Small intestine (tissue), 7 donors: ENCODE data around the gene TTC24. TPM values are rescaled to one million over a fixed set of nuclear protein-coding genes. Genes with fewer than 3 reads are reported as not detected.

Experiments used
- DNase-seq, 2 donors: peaks; one replicate each; pipeline versions ENCODE4 v3.0.0 to v3.0.0-alpha.2; 2013
- FAIRE-seq: peaks from 2 replicates; lab custom pipeline; 2012; peaks lifted over from hg19 to GRCh38; lab: Jason Lieb, UNC
- H3K27ac ChIP-seq, 3 donors: one replicate each; pipeline ENCODE4 v1.5.1; 2013; ENCODE audit warnings: low read length in 2 of 3, mild to moderate bottlenecking in 2 of 3, control low read depth in 1 of 3, inconsistent platforms in 1 of 3, low read depth in 1 of 3, moderate library complexity in 1 of 3
- H3K27me3 ChIP-seq, 3 donors: one replicate each; pipeline ENCODE4 v1.6.1; 2013; ENCODE audit warnings: low read length in 3 of 3, inconsistent platforms in 1 of 3; ENCODE audit not compliant: control insufficient read depth in 3 of 3, insufficient read depth in 3 of 3
- H3K36me3 ChIP-seq, 3 donors: one replicate each; pipeline ENCODE4 v1.6.1; 2013; ENCODE audit warnings: low read length in 3 of 3, inconsistent platforms in 1 of 3, low read depth in 1 of 3, mild to moderate bottlenecking in 1 of 3, moderate library complexity in 1 of 3; ENCODE audit not compliant: control insufficient read depth in 3 of 3, insufficient read depth in 2 of 3
- H3K4me1 ChIP-seq, 3 donors: one replicate each; pipeline ENCODE4 v1.6.1; 2013; ENCODE audit warnings: low read length in 2 of 3, inconsistent platforms in 1 of 3, low read depth in 1 of 3, mild to moderate bottlenecking in 1 of 3, moderate library complexity in 1 of 3; ENCODE audit not compliant: control insufficient read depth in 3 of 3, insufficient read depth in 2 of 3
- H3K4me3 ChIP-seq, 3 donors: one replicate each; pipeline ENCODE4 v1.5.1; 2013; ENCODE audit warnings: low read length in 3 of 3, control low read depth in 1 of 3, inconsistent platforms in 1 of 3, low read depth in 1 of 3, mild to moderate bottlenecking in 1 of 3, moderate library complexity in 1 of 3
- H3K9me3 ChIP-seq, 2 donors: one replicate each; pipeline ENCODE4 v1.6.1; 2013; ENCODE audit warnings: low read depth in 1 of 2, low read length in 1 of 2; ENCODE audit not compliant: control insufficient read depth in 2 of 2, insufficient read depth in 1 of 2
- WGBS, 3 donors: extraction: QIAGEN DNeasy Blood & Tissue Kit; methylation state at CpG; one replicate each; pipeline ENCODE4 v1.1.7; 2013; 5-methylcytosine and 5-hydroxymethylcytosine counted together
- polyA plus RNA-seq, 4 donors: library from polyadenylated mRNA; stranded (reverse) in 3 of 4; unstranded in 1 of 4; fragments of 200-250 nt in 3 of 4; fragments of 120-200 nt in 1 of 4; gene quantifications; one replicate each; pipeline versions ENCODE4 v1.2.1 to v1.2.3, GENCODE V29; 2013
- donor health status: healthy with polysubstance abuse.
- donor health status: control.
- donor health status: control.
- donor health status: Bipolar disorder and iron deficiency.
- donor health status: healthy.

TTC24 gene
- polyA plus RNA-seq, 4 donors, result 0.18 to 0.19 TPM; not detected in 2

- no peak for DNase-seq
- Histone ChIP-seq H3K4me3 (peak overlapping the region; percentile 69 to 90 (median 71)), H3K4me1 (peaks cover 0 to 7% (median 0%) of the 10 kb centered on the region in 3 donors), H3K36me3 (peaks cover 0 to 39% (median 2%) of the 10 kb centered on the region in 3 donors), H3K27ac (peak overlapping the region; percentile 38 to 75 (median 61)), H3K9me3 (no peaks in the 10 kb centered on the region), H3K27me3 (no peaks in the 10 kb centered on the region)
- WGBS, 3 donors, result 36 to 45% (median 37%) methylated on average over 16 of the region's 16 CpGs
- no peak for FAIRE-seq
These were observed 12.8 kb downstream of the TTC24 start for GRCh38 chr1:156592158-156592909.

- no peaks in the 10 kb centered on the region for H3K27me3 ChIP-seq
- H3K4me3 ChIP-seq, result no peak overlapping the region
- H3K36me3 ChIP-seq, result peaks cover 0 to 46% (median 6%) of the 10 kb centered on the region in 3 donors
- no peaks in the 10 kb centered on the region for H3K9me3 ChIP-seq
- WGBS, 3 donors, result 80 to 82% (median 82%) methylated on average over 8 of the region's 8 CpGs
- no peak overlapping the region for H3K27ac ChIP-seq
- DNase-seq, result no peak
- H3K4me1 ChIP-seq, result peaks cover 0 to 7% (median 0%) of the 10 kb centered on the region in 3 donors
- FAIRE-seq, result no peak
These were observed 13.6 kb downstream of the TTC24 start for GRCh38 chr1:156592910-156593660.

- peaks cover 0 to 7% (median 0%) of the 10 kb centered on the region in 3 donors for H3K4me1 ChIP-seq
- no peaks in the 10 kb centered on the region for H3K9me3 ChIP-seq
- DNase-seq (no peak), FAIRE-seq (no peak)
- H3K36me3 ChIP-seq, result peaks cover 0 to 50% (median 8%) of the 10 kb centered on the region in 3 donors
- H3K27me3 ChIP-seq, result no peaks in the 10 kb centered on the region
- H3K27ac ChIP-seq, result no peak overlapping the region
- no peak overlapping the region for H3K4me3 ChIP-seq
- 81 to 91% (median 86%) methylated on average over 8 of the region's 8 CpGs for WGBS, 3 donors
These were observed 14.1 kb downstream of the TTC24 start for GRCh38 chr1:156593661-156593989.

GRCh38 chr1:156594190-156594589 is 14.7 kb downstream of the TTC24 start:
- FAIRE-seq, result no peak
- H3K9me3 ChIP-seq, result no peaks in the 10 kb centered on the region
- peaks cover 0 to 55% (median 11%) of the 10 kb centered on the region in 3 donors for H3K36me3 ChIP-seq
- H3K27ac ChIP-seq, result no peak overlapping the region
- no peak for DNase-seq
- 78 to 85% (median 82%) methylated on average over 3 of the region's 3 CpGs for WGBS, 3 donors
- H3K4me1 ChIP-seq, result peaks cover 0 to 7% (median 0%) of the 10 kb centered on the region in 3 donors
- H3K4me3 ChIP-seq, result no peak overlapping the region
- H3K27me3 ChIP-seq, result no peaks in the 10 kb centered on the region

- no peak for FAIRE-seq
- DNase-seq, result no peak
- Histone ChIP-seq H3K9me3 (no peaks in the 10 kb centered on the region), H3K4me3 (no peak overlapping the region), H3K36me3 (peaks cover 0 to 55% (median 11%) of the 10 kb centered on the region in 3 donors), H3K27ac (no peak overlapping the region), H3K4me1 (peaks cover 0 to 7% (median 0%) of the 10 kb centered on the region in 3 donors), H3K27me3 (no peaks in the 10 kb centered on the region)
- WGBS, 3 donors, result 87 to 97% (median 95%) methylated on average over 2 of the region's 2 CpGs
These were observed 15.5 kb downstream of the TTC24 start for GRCh38 chr1:156595016-156595415.

- no peaks in the 10 kb centered on the region for H3K9me3 ChIP-seq
- WGBS, 3 donors, result 80 to 85% (median 80%) methylated on average over 3 of the region's 3 CpGs
- no peak overlapping the region for H3K27ac ChIP-seq
- no peaks in the 10 kb centered on the region for H3K27me3 ChIP-seq
- H3K36me3 ChIP-seq, result peaks cover 0 to 55% (median 11%) of the 10 kb centered on the region in 3 donors
- H3K4me1 ChIP-seq, result peaks cover 0 to 9% (median 2%) of the 10 kb centered on the region in 3 donors
- no peak for DNase-seq
- no peak overlapping the region for H3K4me3 ChIP-seq
- FAIRE-seq, result no peak
These were observed 16.9 kb downstream of the TTC24 start for GRCh38 chr1:156596426-156596825.

GRCh38 chr1:156598125-156598524 is 18.6 kb downstream of the TTC24 start:
- Histone ChIP-seq H3K9me3 (no peaks in the 10 kb centered on the region), H3K4me3 (no peak overlapping the region), H3K36me3 (peaks cover 0 to 49% (median 11%) of the 10 kb centered on the region in 3 donors), H3K27me3 (no peaks in the 10 kb centered on the region), H3K27ac (no peak overlapping the region), H3K4me1 (peaks cover 0 to 15% (median 2%) of the 10 kb centered on the region in 3 donors)
- no peak for FAIRE-seq
- no peak for DNase-seq
- 93 to 98% (median 95%) methylated on average over 5 of the region's 5 CpGs for WGBS, 3 donors

- FAIRE-seq, result no peak
- H3K4me1 ChIP-seq, result peaks cover 0 to 15% (median 2%) of the 10 kb centered on the region in 3 donors
- no peaks in the 10 kb centered on the region for H3K9me3 ChIP-seq
- no peak for DNase-seq
- WGBS, 3 donors, result 93 to 94% (median 93%) methylated on average over 4 of the region's 4 CpGs
- H3K27ac ChIP-seq, result no peak overlapping the region
- peaks cover 0 to 41% (median 11%) of the 10 kb centered on the region in 3 donors for H3K36me3 ChIP-seq
- no peaks in the 10 kb centered on the region for H3K27me3 ChIP-seq
- H3K4me3 ChIP-seq, result no peak overlapping the region
These were observed 19.4 kb downstream of the TTC24 start for GRCh38 chr1:156598731-156599432.
